ENCODE data around the gene CGB3.

DNA sequence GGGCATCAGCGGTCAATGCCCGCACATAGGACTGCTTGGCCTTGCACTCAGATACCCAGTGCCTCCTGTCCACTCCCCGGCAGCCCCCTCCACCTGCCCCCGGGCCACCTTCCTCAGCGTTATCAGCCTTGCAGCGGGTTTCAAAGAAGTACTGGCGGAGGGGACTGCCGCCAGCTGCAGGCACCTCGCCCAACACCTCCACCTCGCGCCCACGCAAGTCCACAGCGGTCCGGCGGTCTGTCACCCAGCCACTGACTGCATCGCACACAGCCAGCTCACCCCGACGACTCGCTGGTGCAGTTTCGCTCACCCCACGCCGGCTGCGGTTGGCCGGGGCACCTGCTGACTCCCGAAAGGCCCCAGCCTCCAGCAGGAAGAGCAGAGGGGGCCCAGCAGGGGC lies 37.3 kb upstream of the CGB3 start:
- TF ChIP-seq POLR2AphosphoS5 (IDR thresholded peaks at IDR 0.05) (no peak), EP300 (IDR thresholded peaks at IDR 0.05) (no peak), POLR2A (IDR thresholded peaks at IDR 0.05) (no peak)

Data from suprapubic skin (tissue), 4 donors.